ENCODE results near the gene PCDH9.
"Not testable (repeated sequence)": the region's sequence is repeated elsewhere in the genome, so short reads cannot be mapped to it uniquely, and the experiment has no call there.

PCDH9 gene

GRCh38 chr13:67122251-67122650, 107.9 kb downstream of the PCDH9 start:
- DNase-seq: no peak

- DNase-seq: no peak
Observed at GRCh38 chr13:67120872-67121531, 109.1 kb downstream of the PCDH9 start.

- DNase-seq: no peak
Observed at GRCh38 chr13:67119481-67119894, 110.6 kb downstream of the PCDH9 start.

GRCh38 chr13:67118277-67118676, 111.9 kb downstream of the PCDH9 start:
- DNase-seq: no peak

- DNase-seq: no peak
Observed at GRCh38 chr13:67117010-67117550, 113.1 kb downstream of the PCDH9 start.

GRCh38 chr13:67107979-67108378, 122.2 kb downstream of the PCDH9 start:
- DNase-seq: no peak

GRCh38 chr13:67106502-67107057, 123.6 kb downstream of the PCDH9 start:
- no peak for DNase-seq

- DNase-seq: no peak
Observed at GRCh38 chr13:67101730-67102467, 128.2 kb downstream of the PCDH9 start.

- DNase-seq: no peak
Observed at GRCh38 chr13:67100730-67101129, 129.4 kb downstream of the PCDH9 start.

GRCh38 chr13:67099494-67099893, 130.6 kb downstream of the PCDH9 start:
- no peak for DNase-seq

- DNase-seq: no peak
Observed at GRCh38 chr13:67097892-67098452, 132.2 kb downstream of the PCDH9 start.

GRCh38 chr13:67096893-67097292, 133.2 kb downstream of the PCDH9 start:
- not testable (repeated sequence) for DNase-seq

GRCh38 chr13:67096418-67096817, 133.7 kb downstream of the PCDH9 start:
- no peak for DNase-seq

GRCh38 chr13:67095621-67096020, 134.5 kb downstream of the PCDH9 start:
- no peak for DNase-seq

GRCh38 chr13:67094952-67095351, 135.2 kb downstream of the PCDH9 start:
- DNase-seq: no peak

GRCh38 chr13:67094078-67094477, 136.1 kb downstream of the PCDH9 start:
- no peak for DNase-seq

GRCh38 chr13:67091603-67092002, 138.5 kb downstream of the PCDH9 start:
- DNase-seq: no peak

- DNase-seq: no peak
Observed at GRCh38 chr13:67090856-67091255, 139.3 kb downstream of the PCDH9 start.

- DNase-seq: no peak
Observed at GRCh38 chr13:67087527-67087926, 142.6 kb downstream of the PCDH9 start.

- DNase-seq: no peak
Observed at GRCh38 chr13:67086260-67086659, 143.9 kb downstream of the PCDH9 start.

GRCh38 chr13:67084066-67084465, 146.1 kb downstream of the PCDH9 start:
- DNase-seq: no peak

- DNase-seq: no peak
Observed at GRCh38 chr13:67083519-67083918, 146.6 kb downstream of the PCDH9 start.

- no peak for DNase-seq
Observed at GRCh38 chr13:67080351-67080750, 149.8 kb downstream of the PCDH9 start.

GRCh38 chr13:67078062-67078461, 152.1 kb downstream of the PCDH9 start:
- no peak for DNase-seq
